GM18519 (cell line): ENCODE measurements around the gene ADAMTSL4.

Source experiments
- ATAC-seq: cut with Tn5 transposase; IDR thresholded peaks from one replicate; pipeline ENCODE4 v1.9.1; 2021; ENCODE audit warnings: mild to moderate bottlenecking, moderate library complexity; ENCODE audit not compliant: unreplicated experiment, low FRiP score

ADAMTSL4 gene

GRCh38 chr1:150532860-150533259 is 16.3 kb upstream of the ADAMTSL4 start:
- ATAC-seq = no peak

DNA sequence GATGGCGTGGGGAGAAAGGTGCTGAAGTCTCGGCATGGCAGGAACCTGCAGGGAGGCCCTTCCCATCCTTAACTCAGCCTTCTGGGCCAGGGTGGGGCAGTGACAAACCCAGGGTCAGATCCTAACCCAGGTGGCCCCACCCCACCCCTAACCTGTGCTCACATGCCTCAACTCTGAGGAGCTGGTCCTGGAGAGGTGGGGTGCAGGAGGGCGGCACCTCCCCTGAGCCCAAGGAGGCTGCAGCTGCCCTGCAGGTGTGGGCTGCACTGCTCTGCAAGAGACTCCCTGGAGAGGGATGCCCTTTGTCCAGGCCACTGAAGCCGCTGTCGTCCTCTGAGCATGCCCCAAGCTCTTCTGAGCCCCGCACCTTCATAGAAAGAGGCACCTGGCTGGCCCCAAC is 15.2 kb upstream of the ADAMTSL4 start:
- no peak for ATAC-seq

GRCh38 chr1:150535511-150536287 is 13.5 kb upstream of the ADAMTSL4 start:
- ATAC-seq = no peak

- ATAC-seq = no peak
Measured at GRCh38 chr1:150536836-150537731, 12.1 kb upstream of the ADAMTSL4 start.

DNA sequence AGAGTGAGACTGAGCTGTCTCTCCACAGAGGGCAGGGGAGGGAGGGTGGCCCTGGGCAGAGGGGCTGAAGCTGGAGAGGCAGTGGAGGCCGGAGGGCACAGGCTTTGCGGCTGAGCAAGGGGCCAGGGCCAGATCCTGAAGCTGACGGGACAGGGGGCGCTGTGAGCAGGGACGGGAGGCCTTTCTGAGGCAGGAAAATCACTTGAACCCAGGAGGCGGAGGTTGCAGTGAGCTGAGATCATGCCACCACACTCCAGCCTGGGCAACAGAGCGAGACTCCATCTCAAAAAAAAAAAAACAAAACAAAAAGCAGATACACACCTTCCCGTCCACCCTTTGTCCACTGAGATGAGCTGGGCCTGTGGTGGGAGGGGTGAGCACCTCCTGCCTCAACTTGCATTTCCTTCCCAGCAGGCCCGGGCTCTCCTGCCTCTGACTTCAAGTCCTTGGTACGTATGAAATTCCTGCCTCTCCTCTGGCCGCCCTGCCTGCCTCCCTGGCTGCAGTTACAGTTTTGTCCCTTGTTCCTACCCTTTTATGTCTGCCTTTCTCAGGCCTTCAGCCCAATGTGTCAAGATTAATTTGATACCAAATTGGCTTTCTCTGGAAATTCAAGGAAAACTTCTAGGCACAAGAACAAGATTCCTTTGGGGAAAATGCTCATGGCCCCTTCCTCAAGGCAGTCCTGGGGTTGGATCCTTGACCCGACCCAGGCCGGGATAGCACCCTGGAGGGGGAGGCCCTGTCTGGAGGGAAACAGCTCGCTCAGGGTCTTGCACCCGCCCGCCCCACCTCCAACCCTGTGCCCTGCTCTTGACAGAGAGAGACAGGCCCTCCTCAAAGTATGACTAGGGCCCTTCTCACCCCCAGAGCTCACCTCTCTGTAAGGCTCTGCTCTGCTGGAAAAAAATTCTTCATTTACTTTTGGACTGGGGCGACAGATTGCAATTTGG is 11.2 kb upstream of the ADAMTSL4 start:
- no peak for ATAC-seq

DNA sequence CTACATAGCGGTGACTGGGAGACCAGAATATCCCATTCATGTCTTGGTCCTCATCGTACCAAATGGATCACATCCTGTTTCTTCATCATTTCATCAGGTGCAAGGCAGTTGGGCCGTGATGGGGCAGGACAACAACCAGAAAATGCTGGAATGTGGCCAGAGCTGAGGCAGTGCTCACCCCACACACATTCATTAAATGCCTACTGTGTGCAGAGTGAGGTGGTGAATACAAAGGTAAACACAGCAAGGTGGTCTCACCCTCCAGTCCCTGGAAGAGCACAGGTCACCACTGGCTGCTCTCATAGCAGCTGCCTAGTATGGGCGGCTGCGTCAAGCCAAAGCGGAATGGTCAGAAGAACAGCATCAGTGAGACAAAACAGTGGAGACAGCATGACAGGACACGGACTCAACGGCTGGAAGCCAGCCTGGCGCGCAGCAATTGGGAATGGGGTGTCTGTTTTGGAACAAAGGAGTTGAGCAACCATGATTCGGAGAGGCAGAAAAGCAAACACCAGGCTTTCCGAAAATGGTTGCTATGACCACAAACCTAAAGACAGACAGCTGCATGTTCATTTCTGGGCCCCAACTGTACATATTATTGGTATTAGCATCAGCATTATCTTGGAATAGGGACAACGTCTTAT is 5.6 kb upstream of the ADAMTSL4 start:
- ATAC-seq = no peak

GRCh38 chr1:150544204-150544603 is 5.0 kb upstream of the ADAMTSL4 start:
- no peak for ATAC-seq

- ATAC-seq = no peak
Measured at GRCh38 chr1:150545486-150546032, 3.6 kb upstream of the ADAMTSL4 start.

- ATAC-seq = no peak
Measured at GRCh38 chr1:150546294-150546937, 2.8 kb upstream of the ADAMTSL4 start.

- ATAC-seq = no peak
Measured at GRCh38 chr1:150548324-150548631, 930 bp upstream of the ADAMTSL4 start.

- no peak for ATAC-seq
Measured at GRCh38 chr1:150549496-150550221, 451 bp downstream of the ADAMTSL4 start.

GRCh38 chr1:150550222-150551050 is 1.2 kb downstream of the ADAMTSL4 start:
- no peak for ATAC-seq

DNA sequence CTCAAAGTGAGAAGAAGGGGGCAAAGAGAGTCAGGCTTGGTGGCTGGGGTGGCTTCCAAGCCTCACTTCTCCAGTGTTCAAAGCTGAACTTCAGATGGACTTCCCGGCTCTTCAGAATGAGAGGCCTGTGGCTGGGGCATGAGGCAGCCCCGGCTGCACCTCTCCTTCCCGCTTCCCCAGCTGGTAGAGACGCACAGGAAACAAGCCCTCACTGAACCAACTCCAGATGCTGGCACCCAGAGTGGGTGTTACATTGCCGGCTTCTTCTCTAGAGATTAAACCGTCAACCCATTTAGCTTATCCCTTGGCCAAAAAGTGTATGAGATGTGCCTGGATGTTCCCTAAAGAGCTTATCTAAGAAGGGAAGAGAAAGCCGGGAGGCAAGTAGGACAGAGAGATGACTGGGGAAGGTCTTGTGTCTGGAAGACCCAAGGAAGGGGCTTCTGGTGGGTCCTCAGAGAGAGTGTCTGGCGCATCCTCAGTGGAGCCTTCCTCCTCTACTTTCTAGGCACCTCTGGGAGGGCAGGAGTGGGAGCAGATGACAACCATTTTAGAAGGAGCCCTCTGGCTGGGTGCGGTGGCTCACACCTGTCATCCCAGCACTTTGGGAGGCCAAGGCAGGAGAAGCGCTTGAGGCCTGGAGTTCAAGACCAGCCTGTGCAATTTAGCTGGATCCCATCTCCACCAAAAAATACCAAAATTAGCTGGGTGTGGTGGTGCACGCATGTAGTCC is 2.0 kb downstream of the ADAMTSL4 start:
- ATAC-seq = no peak

GRCh38 chr1:150551784-150552127 is 2.5 kb downstream of the ADAMTSL4 start:
- ATAC-seq = no peak

DNA sequence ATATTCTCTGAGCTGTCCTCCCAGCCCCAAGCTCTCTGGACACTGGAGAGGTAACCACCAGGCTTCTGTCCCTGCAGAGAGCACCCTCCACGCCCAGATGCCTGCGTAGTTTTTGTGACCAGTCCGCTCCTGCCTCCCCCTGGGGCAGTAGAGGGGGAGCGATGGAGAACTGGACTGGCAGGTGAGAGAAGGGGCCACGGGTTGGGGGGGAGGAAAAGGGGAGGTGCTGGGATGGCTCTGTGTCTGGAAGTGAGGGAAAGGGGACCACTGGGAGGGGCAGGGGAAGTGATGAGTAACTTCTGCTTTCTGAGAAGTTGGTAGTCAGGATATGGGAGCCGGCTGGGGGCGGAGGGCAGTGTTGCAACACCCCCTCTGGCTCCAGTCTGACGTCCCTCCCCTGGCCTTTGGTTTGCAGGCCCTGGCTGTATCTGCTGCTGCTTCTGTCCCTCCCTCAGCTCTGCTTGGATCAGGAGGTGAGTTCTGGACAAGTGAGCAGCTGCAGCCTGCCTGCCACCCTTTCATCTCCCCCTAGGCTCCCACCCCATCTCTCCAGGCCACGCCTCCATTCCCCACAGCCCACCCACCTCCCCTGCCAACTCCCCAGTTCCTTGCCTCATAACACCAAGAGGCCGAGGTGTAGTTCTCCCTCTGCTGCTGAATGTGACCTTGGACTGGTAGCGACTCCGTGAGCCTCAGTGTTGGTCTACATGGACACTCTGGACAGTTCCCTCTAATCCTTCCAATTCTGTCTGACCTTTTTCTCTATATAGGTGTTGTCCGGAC is 3.1 kb downstream of the ADAMTSL4 start:
- ATAC-seq = no peak

- no peak for ATAC-seq
Measured at GRCh38 chr1:150552911-150553289, 3.7 kb downstream of the ADAMTSL4 start.
